Stimulated activated CD8-positive, alpha-beta memory T cell treated with anti-CD3 and anti-CD28 coated beads, Interleukin-15, amount 100 ng/mL, for 48 hours (primary cell): ENCODE results near the gene ECHDC3.

ENCODE experiments used
- DNase-seq, 2 donors: peaks; one replicate each; pipeline ENCODE4 v3.0.0-alpha.2; 2020; ENCODE audit warnings: low read depth in 2 of 2

Gene ECHDC3

DNA sequence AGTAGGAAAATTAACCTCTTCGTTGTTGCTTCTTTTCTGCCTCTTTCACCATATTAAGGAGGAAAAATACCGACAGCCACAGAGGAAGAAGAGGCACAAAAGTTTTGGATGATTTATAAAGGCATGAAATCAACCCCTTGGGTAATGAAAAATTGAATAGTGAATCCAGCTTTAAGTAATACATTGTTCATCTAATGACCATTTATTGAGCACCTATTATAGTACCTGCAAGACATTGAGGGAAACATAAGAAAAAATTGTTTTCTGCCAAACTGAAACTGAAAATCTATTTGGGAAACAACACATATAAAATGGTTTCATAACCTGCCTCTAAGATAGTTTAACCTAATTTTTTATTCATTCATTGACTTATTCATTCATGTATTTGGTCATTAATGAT, 8.2 kb downstream of the ECHDC3 start:
- DNase-seq = no peak

DNA sequence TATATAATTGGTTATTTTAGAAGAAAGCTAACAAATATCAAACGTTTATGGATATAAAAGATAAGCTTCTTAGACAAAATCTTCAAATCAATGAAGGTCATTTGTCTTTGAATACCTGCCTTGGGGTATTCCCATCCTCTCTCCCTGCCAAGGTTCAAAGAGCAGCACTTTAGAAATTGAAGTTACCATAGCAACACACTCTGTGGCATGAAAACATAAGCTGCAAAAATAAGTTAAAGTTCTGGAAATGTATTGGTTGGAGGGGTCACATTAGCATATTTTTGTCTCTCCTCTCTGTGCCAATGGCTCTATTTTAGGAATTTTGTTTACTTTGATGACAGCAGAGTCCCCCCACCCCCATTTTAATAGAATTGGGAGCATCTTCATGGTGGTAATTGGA, 12.0 kb downstream of the ECHDC3 start:
- DNase-seq = no peak

DNA sequence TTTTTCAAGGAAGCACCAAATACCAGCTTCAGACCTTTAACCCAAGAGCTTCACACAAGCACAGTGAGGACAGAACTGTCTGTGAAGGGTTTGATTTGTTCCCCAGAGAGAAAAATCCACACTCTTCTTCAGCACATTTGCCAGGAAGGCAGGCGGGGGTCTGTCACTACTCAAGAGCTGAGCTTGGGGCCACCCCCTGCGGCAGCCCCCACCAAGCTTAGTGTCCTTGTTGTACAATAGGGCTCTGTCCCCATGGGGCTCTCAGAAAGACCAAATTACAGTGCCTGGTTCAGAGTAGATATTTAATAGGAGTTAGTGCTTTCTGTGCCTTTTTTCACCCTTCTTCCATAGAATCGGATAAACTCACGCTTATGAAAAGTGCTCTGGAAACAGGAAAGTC, 12.4 kb downstream of the ECHDC3 start:
- no peak for DNase-seq

DNA sequence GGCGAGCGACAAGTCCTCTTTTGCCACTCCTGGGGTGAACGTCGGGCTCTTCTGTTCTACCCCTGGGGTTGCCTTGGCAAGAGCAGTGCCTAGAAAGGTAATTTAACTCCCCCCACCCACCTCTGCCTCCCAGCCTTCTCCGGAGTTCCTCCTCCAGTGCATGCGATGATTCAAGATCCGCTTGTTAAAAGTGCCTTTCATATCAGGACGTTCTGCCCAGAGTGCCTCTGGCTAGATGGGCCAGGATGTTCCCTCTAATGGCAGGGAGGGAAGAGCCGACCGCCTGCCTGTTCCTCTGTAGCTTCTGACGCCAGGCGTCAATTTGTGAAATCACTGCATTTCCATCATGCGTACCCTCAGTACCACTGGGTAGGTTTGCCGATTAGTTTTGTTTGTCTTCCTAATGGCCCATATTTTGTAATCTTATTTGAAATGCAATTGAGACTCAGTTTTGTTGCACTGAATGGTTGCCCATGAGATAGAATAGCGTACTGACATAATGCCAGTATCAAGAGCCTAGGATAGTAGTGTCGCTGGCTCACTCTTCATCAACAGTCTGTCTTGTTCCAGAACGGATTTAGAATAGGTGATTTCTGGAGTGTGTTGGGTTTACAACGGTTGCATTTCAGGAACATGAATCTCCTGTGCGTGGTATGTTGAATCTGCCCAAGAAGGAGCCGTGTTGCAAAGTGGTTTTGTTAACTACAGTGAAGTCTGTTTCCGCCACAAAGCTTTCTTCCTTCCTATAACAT, 13.5 kb downstream of the ECHDC3 start:
- no peak for DNase-seq

DNA sequence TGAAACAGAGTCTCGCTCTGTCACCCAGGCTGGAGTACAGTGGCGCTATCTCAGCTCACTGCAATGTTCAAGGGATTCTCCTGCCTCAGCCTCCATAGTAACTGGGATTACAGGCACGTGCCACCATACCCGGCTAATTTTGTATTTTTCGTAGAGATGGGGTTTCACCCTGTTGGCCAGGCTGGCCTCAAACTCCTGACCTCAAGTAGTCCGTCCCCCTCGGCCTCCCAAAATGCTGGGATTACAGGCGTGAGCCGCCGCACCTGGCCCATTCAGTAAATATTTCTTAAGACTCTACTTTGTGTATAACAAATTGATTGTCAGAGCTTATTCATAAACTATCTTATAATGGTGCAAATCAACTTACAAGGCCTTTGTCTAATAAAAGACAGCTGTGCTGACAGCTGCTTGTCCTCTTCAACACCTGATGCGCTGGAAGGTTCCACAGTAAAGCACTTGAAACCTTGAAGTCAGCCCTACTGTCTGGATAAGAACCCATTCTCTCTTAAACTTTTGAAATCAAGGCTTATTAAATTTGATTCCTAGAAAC, 14.7 kb downstream of the ECHDC3 start:
- no peak for DNase-seq

DNA sequence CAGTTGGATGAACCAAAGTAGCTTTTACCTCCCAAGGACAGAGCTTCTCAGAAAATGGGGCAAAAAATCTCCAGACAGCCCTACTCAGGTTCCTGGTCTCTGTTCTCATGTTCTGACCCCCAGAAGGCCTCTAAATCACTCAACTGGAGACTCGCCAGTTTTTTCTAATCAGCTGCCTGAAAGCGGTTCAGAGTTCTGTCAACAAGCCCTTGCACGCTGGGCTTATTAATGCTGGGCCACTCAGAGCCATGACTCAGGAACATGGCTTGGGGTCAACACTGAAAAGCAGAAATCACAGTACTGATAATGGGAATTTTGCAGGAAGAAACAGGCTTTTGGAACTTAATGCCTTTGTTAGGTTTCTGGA, 15.3 kb downstream of the ECHDC3 start:
- no peak for DNase-seq

DNA sequence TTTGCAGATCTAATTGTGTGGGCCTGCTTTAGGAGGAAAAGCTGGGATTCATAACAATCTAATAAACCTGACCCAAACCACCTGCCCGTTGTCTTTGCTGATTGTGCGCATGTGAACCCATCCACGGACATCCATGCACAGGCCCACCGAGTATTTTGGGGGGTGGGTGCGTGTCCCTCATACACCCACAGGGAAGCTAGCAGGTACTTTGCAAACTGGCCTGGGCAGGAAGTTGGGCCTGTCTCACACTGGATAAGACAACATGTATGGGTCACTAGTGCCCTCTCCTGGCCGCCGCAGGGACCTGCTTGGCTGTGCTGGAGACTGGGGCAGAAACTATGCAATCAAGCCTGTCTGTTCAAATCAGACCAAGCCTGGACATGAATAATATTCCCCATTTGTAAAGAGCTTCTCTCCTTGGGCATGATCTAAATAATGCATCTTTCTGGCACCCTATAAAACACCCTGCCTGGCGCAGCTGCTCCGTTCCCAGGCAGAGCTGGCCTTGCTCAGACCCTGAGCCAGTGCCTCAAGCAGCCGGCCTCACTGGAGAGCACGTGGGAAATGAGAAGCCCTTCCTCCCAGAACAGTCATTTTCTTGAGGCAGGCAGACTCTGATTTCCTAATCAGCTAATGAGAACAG, 15.8 kb downstream of the ECHDC3 start:
- DNase-seq = peak; percentile 67

DNA sequence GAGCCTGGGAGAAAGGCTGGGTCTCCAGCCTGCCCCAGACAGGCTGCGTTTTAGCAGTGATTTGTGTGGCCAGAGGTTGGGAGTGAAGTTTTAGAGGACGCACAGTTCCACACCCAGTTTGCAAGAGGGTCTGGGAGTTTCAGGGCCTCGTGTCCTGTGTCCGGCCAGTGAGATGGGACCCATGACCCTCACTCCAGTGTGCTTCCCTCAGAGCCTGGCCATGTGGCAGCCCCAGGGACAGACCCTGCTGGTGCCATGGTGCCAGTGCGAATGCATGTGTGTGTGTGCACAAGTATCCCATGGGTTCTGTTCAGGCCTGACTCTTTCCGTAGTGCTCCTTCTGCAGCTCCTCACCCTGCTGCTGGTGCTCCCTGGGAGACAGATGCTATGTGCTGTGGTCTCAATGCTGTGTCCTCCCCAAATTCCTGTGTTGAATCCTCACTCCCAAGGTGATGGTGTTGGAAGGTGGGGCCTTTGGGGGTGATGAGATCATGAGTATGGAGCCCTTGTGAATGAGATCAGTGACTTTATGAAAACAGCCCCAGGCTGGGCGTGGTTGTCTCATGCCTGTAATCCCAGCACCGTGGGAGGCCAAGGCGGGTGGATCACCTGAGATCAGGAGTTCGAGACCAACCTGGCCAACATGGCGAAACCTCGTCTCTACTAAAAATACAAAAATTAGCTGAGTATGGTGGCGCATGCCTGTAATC, 16.5 kb downstream of the ECHDC3 start:
- no peak for DNase-seq

DNA sequence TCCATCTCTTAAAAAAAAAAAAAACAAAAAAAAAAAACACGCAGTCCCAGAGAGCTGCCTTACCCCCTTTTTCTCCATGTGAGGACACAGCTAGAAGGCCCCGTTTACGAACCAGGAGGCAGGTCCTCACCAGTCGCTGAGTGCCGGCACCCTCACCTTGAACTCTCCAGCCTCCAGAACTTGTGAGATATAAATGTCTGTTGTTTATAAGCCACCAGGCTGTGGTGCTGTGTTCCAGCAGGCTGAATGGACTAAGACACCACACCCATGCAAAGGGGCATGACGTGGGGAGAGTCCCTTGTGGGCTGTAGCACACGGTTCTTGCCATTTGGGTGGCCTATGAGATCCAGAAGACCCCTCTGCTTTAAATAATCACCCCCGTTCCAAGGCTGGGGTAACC, 17.2 kb downstream of the ECHDC3 start:
- DNase-seq = no peak

DNA sequence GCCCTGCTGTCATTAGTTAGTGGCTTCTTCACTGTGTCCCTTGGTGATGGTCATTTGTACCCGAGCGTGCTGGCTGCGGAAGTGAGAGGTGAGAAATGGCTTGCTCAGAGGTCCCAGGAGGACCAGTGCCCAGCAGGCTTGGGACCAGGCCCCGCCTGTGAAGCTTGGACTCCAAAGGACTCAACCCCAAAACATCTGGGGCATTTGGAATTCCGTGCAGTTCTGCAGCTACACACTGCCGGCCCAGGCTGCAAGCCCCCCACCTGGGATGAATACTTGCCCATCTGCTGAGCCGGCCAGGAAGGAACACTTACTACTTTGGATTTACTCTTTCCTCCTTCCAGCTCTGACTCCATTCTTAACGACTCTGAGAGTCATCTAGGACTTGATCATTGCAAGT, 18.0 kb downstream of the ECHDC3 start:
- DNase-seq = no peak

DNA sequence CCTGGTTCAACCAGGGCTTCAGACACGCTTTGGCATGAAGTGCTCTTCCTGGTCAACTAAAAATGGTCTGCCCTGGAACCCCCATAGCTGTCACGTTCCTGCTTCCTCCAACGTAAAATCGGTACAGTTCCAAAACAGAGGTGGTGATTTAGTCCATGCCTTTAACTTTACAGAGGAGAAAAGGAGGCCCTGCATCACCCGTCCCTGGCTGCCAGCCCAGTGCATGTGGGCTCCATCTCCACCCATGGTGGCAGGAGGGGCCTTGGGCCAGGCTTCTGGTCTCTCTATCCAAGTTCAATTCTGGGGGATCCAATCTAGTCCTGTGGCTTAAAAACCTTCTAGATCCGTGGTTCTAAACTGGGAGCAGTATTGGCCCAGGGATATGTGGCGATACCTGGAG, 18.7 kb downstream of the ECHDC3 start:
- no peak for DNase-seq

DNA sequence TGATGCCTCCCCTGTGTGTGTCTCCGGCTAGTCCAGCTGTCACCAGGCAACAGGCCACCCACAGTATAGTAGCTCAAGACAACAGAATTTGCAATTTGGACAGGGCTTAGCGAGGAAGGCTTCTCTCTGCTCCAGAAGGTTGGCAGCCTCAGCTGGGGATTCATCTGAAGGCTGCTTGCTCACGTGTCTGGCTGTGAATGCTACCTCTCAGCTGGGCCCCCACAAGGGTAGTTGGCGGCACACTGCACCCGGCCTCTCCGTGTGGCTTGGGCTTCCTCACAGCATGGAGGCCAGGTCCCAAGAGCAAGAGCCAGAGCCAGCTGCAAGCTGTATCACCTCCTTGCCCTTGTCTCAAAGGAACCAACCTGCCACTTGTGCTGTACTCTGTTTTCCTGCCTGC, 19.2 kb downstream of the ECHDC3 start:
- DNase-seq = no peak

DNA sequence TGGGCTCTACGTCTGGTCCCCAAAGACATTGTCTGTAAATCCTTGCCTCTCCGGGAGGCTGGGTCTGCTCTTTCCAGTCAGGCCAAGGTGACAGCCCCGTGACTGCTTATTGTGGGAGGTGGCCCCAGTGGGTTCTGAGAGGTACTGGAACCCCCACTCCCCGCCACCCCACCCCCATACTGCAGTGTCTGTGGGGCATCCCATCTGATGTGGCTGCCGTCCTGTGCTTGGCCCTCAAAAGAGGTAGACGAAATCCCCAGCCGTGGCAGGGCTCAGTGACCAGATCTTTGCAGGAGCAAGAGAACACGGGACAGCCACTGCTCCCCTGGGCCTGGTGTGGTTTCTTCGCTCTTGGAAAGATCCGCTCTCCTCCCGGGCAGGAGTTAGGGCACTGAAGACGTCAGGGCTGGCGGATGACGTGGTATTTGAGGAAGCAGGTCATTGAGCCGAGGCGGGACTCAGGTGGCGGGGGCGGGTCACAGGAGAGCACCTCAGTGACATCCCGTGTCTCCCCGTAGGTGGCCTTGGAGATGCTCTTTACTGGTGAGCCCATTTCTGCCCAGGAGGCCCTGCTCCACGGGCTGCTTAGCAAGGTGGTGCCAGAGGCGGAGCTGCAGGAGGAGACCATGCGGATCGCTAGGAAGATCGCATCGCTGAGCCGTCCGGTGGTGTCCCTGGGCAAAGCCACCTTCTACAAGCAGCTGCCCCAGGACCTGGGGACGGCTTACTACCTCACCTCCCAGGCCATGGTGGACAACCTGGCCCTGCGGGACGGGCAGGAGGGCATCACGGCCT, 20.7 kb downstream of the ECHDC3 start:
- DNase-seq = no peak

DNA sequence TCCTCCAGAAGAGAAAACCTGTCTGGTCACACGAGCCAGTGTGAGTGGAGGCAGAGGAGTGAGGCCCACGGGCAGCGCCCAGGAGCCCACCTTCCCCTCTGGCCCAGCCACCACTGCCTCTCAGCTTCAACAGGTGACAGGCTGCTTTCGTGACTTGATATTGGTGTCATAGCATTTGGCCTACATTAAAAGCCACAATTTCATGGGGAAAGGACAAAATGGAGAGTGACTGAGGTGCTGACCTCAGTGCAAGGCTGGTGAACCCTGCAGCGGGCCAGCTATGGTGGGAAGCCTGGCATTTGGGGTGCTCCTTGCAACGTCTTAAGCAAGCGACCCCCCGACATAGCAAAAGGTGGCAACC, 21.3 kb downstream of the ECHDC3 start:
- no peak for DNase-seq

DNA sequence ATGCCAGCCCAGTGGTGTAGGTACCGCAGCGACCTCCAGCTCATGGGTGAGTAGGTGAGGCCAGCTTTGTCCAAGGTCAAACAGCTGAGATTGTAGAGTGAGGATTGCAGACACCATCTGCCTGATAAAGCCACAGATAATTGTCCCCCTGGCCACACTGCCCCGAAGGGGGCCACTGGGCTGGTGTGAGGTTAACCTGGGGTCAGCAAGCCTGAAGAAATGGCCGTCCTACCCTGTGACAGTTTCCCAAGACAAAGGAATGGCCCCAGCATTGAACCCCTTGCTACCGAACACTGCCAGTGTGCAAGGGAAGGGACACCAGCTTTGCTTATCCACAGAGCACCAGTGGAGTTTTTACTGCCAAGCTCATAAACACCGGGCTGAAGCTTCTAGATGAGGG, 23.0 kb downstream of the ECHDC3 start:
- no peak for DNase-seq

DNA sequence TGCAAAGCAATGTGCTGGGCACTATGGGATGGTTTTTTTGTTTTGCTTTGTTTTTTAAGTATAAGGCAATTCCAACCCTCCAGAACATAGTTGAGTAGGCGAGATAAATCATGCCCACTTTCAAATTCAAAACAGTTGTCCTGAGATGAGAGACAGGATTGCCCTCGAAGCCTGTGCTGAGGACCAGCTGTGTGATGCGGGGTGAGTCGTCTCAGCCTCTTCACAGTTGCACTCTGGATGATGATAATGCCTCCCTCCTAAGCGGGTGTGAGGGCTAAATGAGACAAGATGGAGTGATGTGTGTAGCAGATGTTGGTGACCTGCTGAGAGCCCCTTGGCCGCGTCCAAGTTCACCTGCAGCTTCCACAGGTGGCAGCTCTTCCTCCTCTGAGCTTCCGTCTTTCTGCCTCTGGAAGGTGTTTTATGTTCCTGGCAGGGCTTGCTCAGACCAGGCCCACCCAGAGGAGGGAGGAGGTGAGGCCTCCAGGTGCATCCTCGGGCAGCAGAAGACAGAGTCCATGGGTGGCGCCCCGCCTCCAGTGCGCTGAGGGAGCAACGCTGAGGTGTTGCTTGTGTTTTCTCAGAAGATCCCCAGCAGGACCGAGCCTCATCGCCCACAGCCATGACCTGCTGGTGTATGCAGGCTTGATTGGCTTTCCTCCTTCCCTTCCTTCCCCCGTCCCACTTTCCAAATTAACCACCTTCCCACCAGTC, 30.6 kb downstream of the ECHDC3 start:
- DNase-seq = no peak

DNA sequence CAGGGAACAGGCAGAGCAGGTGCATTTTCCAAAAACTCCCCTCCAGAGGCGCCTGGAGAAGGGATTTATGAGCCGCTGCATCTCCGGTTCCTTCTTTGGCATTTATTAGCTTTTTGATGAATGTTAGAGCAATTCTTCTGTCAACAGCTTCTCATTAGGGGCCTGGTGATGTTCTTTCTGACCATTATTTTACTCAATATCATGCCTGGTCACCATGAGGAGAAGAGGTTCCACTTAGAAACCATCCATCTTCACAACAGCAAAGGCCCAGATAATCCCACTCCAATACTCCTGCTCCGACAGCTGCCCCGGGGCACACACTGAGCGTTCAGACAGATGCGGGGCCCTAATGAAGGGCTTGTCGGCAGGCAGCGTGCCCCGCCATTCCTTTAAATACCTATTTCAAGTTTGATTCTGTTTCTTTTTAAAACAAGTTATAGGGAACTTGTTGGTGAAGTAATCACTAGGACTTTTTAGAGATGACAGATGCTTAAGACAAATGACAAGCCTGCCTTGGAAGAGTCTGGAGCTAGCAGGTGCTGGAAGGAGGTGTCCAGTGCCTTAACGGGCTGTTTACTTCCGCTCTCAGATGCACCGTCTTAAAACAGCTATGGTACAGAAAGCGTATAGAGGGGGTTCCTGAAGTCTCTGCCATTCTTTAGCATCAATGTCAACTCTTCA, 31.7 kb downstream of the ECHDC3 start:
- DNase-seq = no peak

DNA sequence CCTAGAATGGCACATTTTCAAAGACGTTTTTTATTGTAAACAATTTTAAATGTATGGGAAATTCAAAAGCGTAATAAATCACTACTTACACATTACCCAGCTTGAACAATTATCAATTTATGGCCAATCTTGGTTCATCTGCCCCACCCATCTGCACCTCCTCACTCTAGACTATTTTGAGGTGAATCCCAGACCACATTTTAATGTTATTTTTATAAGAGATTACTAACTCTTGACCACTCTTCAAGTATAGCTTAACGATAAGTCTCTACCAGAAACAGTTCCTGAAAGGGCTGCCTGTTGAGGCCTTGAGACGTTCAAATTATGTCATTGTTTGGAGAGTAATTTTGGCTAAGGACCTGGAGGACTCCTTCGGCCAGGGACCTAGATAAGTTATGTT, 33.2 kb downstream of the ECHDC3 start:
- no peak for DNase-seq

DNA sequence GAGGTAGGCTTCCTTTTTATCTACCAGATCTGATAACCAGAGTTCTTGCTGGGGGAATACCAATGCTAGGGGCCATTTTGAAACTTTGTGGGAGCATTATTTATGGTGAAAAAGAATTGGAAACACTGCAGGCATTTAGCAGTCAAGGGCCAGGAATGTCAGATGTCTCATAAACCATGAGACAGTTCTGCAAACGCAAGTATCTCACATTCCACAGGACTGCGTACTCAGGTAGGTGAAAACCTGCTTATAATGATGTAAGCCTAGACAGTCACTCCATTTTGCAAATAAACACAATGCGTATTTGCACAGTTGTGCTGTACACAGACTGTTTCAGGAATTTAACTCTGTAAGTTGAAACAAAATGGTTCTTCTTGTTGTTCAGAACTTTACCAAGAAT, 33.9 kb downstream of the ECHDC3 start:
- DNase-seq = no peak

DNA sequence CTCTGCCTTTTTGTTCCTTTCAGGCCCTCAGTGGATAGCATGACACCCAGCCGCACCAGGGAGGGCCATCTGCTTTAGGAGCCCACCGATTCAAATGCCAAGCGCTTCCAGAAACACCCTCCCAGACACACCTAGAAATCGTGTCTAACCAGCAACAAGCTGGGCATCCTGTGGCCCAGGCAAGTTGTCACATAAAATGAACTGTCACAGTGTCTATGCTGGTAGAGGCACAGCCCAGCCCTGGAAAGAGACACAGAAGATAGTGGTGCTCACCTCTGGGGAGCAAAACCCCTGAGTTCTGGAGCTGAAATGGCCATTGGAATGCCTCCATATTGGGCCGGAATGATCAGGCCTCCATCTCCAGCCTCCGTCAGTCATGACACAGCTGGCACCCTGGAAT, 38.9 kb downstream of the ECHDC3 start:
- no peak for DNase-seq
